GM13977 (cell line): ENCODE data around the gene GULP1.
"Not testable (repeated sequence)": the region's sequence is repeated elsewhere in the genome, so short reads cannot be mapped to it uniquely, and the experiment has no call there.

Experiments used
- DNase-seq: peaks from one replicate; pipeline ENCODE4 v3.0.0; 2012; ENCODE audit warnings: low spot score
- in situ Hi-C: fragments of 300-500 bp; cut with MboI; formaldehyde crosslinking; loops from one replicate; pipeline ENCODE4 v1.12.0; 2022; ENCODE audit warnings: low sequenced_read_pairs, low pct_unique_long_range_greater_than_20kb, mixed read lengths, inconsistent platforms; ENCODE audit not compliant: unreplicated experiment
- TF ChIP-seq, protein P1 (sequence below): IDR thresholded peaks from 2 replicates; pipeline ENCODE4 v1.5.1; 2012; ENCODE audit warnings: mild to moderate bottlenecking, control low read depth; ENCODE audit not compliant: insufficient read depth; ENCODE audit errors: extremely low read depth, missing control alignments

GULP1 gene

DNA sequence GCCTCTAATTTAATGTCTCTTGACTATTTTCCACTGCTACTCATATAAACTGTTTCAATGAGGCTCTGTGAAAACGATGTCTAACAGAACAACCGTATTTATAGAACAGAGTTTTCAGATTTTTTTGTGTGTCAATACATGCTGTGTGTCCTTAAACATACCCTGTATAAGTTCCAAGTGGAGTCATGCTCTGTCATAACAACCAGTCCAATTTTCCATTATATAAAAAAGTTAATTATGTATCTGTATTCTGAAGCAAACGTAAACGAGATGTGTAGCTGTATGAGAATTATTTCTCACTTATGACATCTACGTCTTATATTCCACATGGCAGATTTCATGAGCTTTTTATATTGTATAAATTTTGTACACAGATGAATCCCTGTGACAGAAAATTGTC lies 13.9 kb upstream of the GULP1 start:
- in situ Hi-C loops = no loop called here
- no peak for DNase-seq
- TF ChIP-seq, protein P1, sequence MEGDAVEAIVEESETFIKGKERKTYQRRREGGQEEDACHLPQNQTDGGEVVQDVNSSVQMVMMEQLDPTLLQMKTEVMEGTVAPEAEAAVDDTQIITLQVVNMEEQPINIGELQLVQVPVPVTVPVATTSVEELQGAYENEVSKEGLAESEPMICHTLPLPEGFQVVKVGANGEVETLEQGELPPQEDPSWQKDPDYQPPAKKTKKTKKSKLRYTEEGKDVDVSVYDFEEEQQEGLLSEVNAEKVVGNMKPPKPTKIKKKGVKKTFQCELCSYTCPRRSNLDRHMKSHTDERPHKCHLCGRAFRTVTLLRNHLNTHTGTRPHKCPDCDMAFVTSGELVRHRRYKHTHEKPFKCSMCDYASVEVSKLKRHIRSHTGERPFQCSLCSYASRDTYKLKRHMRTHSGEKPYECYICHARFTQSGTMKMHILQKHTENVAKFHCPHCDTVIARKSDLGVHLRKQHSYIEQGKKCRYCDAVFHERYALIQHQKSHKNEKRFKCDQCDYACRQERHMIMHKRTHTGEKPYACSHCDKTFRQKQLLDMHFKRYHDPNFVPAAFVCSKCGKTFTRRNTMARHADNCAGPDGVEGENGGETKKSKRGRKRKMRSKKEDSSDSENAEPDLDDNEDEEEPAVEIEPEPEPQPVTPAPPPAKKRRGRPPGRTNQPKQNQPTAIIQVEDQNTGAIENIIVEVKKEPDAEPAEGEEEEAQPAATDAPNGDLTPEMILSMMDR = no peak

DNA sequence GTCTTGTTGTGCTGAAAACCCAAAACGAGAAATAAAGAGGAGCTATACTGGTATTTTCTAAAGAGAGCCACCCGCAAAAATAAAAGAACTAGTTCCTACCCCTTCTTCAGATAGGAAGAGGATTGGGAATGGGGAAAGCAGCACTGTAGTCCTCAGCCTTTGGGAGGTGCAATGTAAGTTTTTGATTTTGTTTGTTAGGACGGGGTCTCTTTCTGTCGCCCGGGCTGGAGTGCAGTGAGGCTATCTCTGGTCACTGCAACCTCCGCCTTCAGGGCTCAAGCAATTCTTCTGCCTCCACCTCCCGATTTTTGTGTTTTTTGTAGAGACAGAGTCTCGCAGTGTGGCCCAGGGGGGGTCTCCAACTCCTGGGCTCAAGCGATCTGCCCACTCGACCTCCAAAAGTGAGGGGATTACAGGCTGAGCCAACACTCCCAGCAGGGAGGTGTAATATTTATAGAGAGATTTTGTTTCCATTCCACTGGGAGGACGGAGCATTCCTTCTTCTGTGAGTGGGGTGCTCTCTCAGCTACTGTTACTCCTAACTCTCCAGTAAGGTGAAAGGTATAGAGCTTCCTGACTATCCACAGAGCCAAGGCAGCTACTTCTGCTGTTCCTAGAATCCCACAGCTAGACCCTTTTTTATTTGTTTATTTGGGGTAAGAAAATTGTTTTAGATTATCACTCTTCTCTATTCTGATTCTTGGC lies 13.1 kb upstream of the GULP1 start:
- DNase-seq = no peak
- in situ Hi-C loops = no loop called here
- TF ChIP-seq, protein P1 = no peak

DNA sequence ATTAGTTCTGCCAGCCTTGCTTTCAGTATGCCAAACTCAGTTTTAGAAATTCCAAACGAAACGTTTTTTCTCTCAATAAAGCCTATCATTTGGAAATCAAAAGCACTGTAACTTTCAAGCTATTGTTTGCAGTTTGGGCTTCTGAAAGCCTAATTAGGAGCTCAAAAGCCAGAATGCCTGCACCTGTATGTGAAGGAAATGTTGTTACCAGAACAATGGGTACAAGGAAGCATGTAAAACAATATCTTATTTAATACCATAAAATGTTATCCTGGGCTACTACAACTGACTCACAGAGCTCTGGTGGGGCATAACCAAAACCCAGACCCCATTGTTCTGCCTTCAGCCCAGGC lies 12.6 kb upstream of the GULP1 start:
- TF ChIP-seq, protein P1 = no peak

DNA sequence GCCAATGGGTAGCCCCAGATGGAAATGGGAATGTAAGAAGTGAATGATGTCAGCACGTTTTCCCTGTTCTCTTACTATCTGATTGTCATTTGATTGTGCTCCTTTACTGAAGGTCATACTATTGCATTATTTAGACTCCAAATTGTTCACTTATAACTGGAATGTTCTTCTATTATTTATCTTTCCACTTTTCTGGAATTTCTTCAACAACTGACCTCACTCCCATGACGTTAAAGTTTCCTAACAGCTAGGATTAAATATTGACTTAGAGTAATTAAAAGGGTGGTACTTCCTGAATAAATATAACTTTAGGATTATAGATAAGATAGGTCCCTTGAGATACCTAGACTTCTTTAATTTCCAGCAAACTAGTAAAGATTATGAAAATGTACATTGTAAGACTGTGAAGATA lies 10.9 kb upstream of the GULP1 start:
- DNase-seq = no peak
- in situ Hi-C loops = no loop called here
- TF ChIP-seq, protein P1 = no peak

More for the DNA sequence above, 12.6 kb upstream of the GULP1 start:
- no peak for DNase-seq
- in situ Hi-C loops = no loop called here

DNA sequence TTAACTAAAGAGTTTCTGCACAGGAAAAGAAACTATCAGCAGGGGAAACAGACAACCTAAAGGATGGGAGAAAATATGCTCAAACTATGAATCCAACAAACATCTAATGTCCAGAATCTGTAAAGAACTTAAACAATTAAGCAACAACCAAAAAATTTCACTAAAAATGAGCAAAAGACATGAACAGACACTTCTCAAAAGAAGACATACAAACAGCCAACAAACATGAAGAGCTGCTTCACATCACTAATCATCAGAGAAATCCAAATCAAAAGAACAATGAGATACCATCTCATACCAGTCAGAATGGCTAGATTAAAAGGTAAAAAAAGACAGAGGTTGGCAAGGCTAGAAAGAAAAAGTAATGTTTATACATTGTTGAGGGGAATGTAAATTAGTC lies 8.8 kb upstream of the GULP1 start:
- TF ChIP-seq, protein P1 = no peak
- in situ Hi-C loops = no loop called here
- no peak for DNase-seq

DNA sequence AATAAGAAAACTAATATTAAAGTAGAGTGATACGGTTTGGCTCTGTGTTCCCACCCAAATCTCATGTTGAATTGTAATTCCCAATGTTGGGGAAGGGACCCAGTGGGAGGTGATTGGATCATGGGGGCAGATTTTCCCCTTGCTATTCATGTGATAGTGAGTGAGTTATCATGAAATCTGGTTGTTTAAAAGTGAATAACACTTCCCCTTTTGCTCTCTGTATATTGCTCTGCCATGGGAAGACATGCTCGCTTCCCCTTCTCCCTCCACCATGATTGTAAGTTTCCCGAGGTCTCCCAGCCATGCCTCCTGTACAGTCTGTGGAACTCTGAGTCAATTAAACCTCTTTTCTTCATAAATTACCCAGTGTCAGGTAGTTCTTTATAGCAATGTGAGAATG lies 7.4 kb upstream of the GULP1 start:
- DNase-seq, in situ Hi-C loops: not testable (repeated sequence)

DNA sequence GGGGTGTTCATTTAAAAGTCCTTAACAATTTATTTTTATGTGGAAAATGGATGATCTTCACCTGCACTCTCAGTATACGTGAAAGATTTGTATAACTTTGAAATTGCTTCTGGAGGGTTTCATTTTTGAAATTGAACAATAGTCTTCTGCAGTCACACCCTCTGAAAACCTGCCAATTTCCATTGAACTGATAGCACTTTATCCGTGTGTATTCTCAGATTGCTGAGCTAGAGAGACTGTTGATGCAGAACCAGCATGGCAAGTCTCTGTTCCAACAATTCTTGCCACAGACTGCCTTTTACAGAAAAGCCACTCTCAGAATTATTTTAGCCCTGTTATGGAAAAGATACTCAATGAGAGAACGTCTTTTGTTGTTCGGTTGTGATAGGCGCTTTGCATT lies 6.6 kb upstream of the GULP1 start:
- in situ Hi-C loops = no loop called here
- TF ChIP-seq, protein P1 = no peak
- DNase-seq = no peak
